T47D (cell line): ENCODE measurements around the gene NUP98.

Experiments used
- DNase-seq, 2 experiments: peaks; one replicate each; pipeline versions ENCODE4 v3.0.0 to v3.0.0-alpha.2; 2011 to 2012; ENCODE audit warnings: low read depth in 1 of 2, low spot score in 1 of 2
- JUND ChIP-seq: IDR thresholded peaks from 2 replicates; pipeline ENCODE4 v1.6.1; 2012; ENCODE audit warnings: low read depth
- in situ Hi-C: cut with HindIII; loops from 2 replicates; pipeline ENCODE4 v1.10.0; 2016; ENCODE audit warnings: low sequenced_read_pairs, low pct_unique_long_range_greater_than_20kb

The NUP98 gene

DNA sequence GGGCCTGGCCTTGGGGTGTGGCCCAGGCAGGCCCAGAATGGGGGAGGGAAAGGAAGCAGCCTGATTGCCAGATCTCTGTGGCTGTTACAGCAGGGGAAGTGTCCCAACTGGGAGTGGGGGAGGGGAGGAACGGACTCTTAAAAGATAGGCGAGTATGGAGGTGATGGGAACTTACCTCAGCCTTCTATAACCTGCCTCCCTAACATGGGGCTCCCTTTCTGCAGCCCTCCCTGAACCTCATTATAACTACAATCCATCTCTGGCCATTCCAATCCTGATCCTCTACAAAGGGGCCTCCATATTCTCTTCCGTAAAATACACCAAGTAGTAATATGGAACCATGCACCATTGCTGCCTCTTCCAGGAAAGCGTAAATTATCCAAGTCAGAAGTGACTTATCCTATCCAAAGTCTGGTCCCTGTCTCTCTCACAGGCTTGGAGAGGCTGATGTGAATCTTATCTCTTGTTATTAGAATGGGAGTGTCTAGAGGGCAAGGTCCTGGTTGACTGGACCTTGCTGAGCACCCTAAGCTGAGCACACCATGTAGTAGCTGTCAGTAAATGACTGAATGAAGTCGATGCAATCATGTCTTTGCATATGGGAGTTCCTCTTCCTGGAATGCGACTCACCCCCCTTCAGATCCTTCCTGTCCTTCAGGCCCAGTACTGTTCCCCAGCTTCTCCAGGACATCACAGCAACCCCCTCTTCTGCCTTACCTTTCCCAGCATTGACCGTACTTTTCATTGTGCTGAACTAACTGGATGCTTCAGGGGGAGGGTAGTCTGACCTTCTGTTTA lies 37.5 kb upstream of the NUP98 start:
- DNase-seq, result no peak
- in situ Hi-C loops, result no loop called here
- TF ChIP-seq JUND, result no peak

GRCh38 chr11:3834349-3834663 lies 37.0 kb upstream of the NUP98 start:
- TF ChIP-seq JUND, result no peak
- in situ Hi-C loops, result no loop called here
- no peak for DNase-seq

GRCh38 chr11:3833449-3833848 lies 36.1 kb upstream of the NUP98 start:
- in situ Hi-C loops, result no loop called here
- no peak for TF ChIP-seq JUND
- no peak for DNase-seq

- in situ Hi-C loops, result no loop called here
- no peak for DNase-seq
- TF ChIP-seq JUND, result no peak
Observed at GRCh38 chr11:3832816-3833215, 35.5 kb upstream of the NUP98 start.

DNA sequence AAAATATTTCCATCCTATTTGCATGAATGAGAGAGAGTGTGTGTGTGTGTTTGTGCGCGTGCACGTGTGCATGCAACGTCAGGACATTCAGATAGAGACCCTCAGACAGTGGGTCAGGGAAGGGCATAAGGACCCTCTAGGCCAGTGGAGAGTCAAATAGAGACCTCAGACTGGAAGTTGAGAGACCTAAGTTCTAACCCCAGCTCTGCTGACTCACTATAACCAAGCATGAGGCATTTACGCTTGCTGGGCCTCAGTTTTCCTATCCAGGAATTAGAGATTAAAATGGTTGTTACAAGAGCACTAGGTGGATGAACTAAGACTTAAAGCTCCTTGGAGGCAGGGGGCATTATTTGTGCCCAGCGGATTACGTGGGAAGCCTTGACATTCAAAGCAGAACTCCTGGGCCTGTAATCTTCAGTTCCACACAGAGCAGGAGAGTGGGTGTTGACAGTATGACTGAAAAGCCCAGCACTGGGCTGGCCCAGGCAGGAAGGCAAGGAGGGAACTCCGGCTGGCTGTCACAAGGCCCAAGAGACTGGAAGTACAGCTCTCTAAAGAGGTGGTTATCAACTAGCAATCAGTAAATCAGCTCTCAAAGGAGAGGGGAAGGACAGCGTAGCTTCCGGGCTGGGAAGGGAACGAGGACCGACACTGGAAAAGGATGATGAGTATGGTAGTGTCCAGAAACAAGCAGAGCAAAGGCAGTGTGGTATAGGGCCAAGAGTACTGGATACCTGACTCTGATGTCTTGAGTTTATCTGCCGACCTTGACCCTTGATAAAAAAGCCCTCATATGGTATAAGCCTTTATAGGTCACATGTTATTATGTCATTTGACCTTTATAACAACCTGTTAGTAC lies 34.3 kb upstream of the NUP98 start:
- DNase-seq, result no peak
- in situ Hi-C loops, result no loop called here

GRCh38 chr11:3830730-3831129 lies 33.4 kb upstream of the NUP98 start:
- no peak for DNase-seq
- no peak for TF ChIP-seq JUND
- in situ Hi-C loops, result no loop called here

More for the DNA sequence above, 34.3 kb upstream of the NUP98 start:
- TF ChIP-seq JUND, result no peak

- no peak for DNase-seq
- no peak for TF ChIP-seq JUND
- in situ Hi-C loops, result no loop called here
Observed at GRCh38 chr11:3830088-3830487, 32.7 kb upstream of the NUP98 start.

GRCh38 chr11:3827434-3828186 lies 30.3 kb upstream of the NUP98 start:
- DNase-seq, result no peak
- in situ Hi-C loops, result no loop called here
- no peak for TF ChIP-seq JUND

- in situ Hi-C loops, result no loop called here
- no peak for DNase-seq
Observed at GRCh38 chr11:3826721-3827120, 29.4 kb upstream of the NUP98 start.

GRCh38 chr11:3825473-3826154 lies 28.3 kb upstream of the NUP98 start:
- no peak for DNase-seq
- TF ChIP-seq JUND, result no peak
- in situ Hi-C loops, result no loop called here

More at GRCh38 chr11:3826721-3827120, 29.4 kb upstream of the NUP98 start:
- no peak for TF ChIP-seq JUND

GRCh38 chr11:3824714-3825472 lies 27.5 kb upstream of the NUP98 start:
- in situ Hi-C loops, result no loop called here
- TF ChIP-seq JUND, result no peak
- peak in 1 of 2 experiments; percentile 31 for DNase-seq
